H1 (cell line): ENCODE measurements around the gene PCBP2. TPM values are rescaled to one million over a fixed set of nuclear protein-coding genes. Genes with fewer than 3 reads are reported as not detected.

ENCODE experiments used
- CTCF ChIA-PET: fragments of 300-600 bp; sonication (Branson Sonifier 250); formaldehyde crosslinking; loops from one replicate; lab custom pipeline; 2021; ENCODE audit not compliant: partially characterized antibody; lab: Charles Lee
- POLR2A ChIA-PET: fragments of 300-600 bp; sonication (Branson Sonifier 250); formaldehyde crosslinking; loops from one replicate; lab custom pipeline; 2021; ENCODE audit warnings: inconsistent platforms; ENCODE audit not compliant: partially characterized antibody; lab: Charles Lee
- DNase-seq, 2 experiments: peaks; one replicate each; pipeline versions ENCODE4 v3.0.0 to v3.0.0-alpha.2; 2010 to 2022; ENCODE audit warnings: low spot score in 2 of 2, low read depth in 1 of 2, mixed read lengths in 1 of 2
- FAIRE-seq: peaks from 2 replicates; lab custom pipeline; 2011; peaks lifted over from hg19 to GRCh38; lab: Jason Lieb, UNC
- H2AFZ ChIP-seq: 2 replicates; pipeline ENCODE4 v1.8.1; 2012; ENCODE audit warnings: low read length, inconsistent platforms
- H2AK5ac ChIP-seq: 2 replicates; pipeline ENCODE4 v1.6.1; 2013; ENCODE audit warnings: low read depth, low read length
- H2BK120ac ChIP-seq: replicated peaks from 2 replicates; pipeline ENCODE3; 2013; ENCODE audit warnings: low read depth, low read length, inconsistent platforms
- H2BK12ac ChIP-seq: 2 replicates; pipeline ENCODE4 v1.6.1; 2013; ENCODE audit warnings: low read depth, low read length
- H2BK15ac ChIP-seq: 2 replicates; pipeline ENCODE4 v1.6.1; 2013; ENCODE audit warnings: low read length
- H2BK20ac ChIP-seq: 2 replicates; pipeline ENCODE4 v1.6.1; 2013; ENCODE audit warnings: low read length
- H2BK5ac ChIP-seq: 2 replicates; pipeline ENCODE4 v1.6.1; 2013; ENCODE audit warnings: low read depth, low read length
- H3K14ac ChIP-seq: 2 replicates; pipeline ENCODE4 v1.6.1; 2013; ENCODE audit warnings: inconsistent platforms; ENCODE audit not compliant: insufficient read length
- H3K18ac ChIP-seq: 2 replicates; pipeline ENCODE4 v1.6.1; 2013; ENCODE audit warnings: low read length; ENCODE audit errors: extremely low read depth
- H3K23ac ChIP-seq: 2 replicates; pipeline ENCODE4 v1.6.1; 2013; ENCODE audit warnings: inconsistent platforms; ENCODE audit not compliant: insufficient read length
- H3K23me2 ChIP-seq: 2 replicates; pipeline ENCODE4 v1.6.1; 2013; ENCODE audit warnings: low read depth, low read length
- H3K27ac ChIP-seq: 2 replicates; pipeline ENCODE4 v1.6.1; 2011; ENCODE audit warnings: low read depth, low read length, inconsistent platforms
- H3K27me3 ChIP-seq, 4 experiments: replicated peaks in 1 of 4; 1 replicate in 1 of 4; 2 replicates in 3 of 4; pipeline versions ENCODE4 v1.6.1 to v1.8.1; 2011 to 2013; ENCODE audit warnings: low read length in 3 of 4, mild to moderate bottlenecking in 3 of 4, inconsistent platforms in 2 of 4, mixed read lengths in 2 of 4, moderate library complexity in 1 of 4; ENCODE audit not compliant: control insufficient read depth in 3 of 4, insufficient read depth in 3 of 4; ENCODE audit errors: extremely low read depth in 1 of 4
- H3K36me3 ChIP-seq, 4 experiments: 2 replicates each; pipeline versions ENCODE4 v1.6.1 to v1.8.1; 2011 to 2013; ENCODE audit warnings: mild to moderate bottlenecking in 4 of 4, low read length in 3 of 4, moderate library complexity in 2 of 4, control low read depth in 1 of 4, inconsistent platforms in 1 of 4; ENCODE audit not compliant: insufficient read depth in 4 of 4, control insufficient read depth in 2 of 4
- H3K4ac ChIP-seq: replicated peaks from 2 replicates; pipeline ENCODE3; 2013; ENCODE audit warnings: low read length, low read depth, mixed read lengths, inconsistent platforms; ENCODE audit not compliant: insufficient read length
- H3K4me1 ChIP-seq, 4 experiments: replicated peaks in 1 of 4; 1 replicate in 1 of 4; 2 replicates in 3 of 4; pipeline versions ENCODE4 v1.6.1 to v1.8.1; 2011 to 2013; ENCODE audit warnings: low read length in 3 of 4, inconsistent platforms in 2 of 4, mixed read lengths in 1 of 4; ENCODE audit not compliant: insufficient read depth in 4 of 4, control insufficient read depth in 3 of 4
- H3K4me2 ChIP-seq, 2 experiments: 2 replicates each; pipeline versions ENCODE4 v1.6.1 to v1.8.1; 2011 to 2013; ENCODE audit warnings: low read depth in 2 of 2, low read length in 2 of 2, control low read depth in 1 of 2, inconsistent platforms in 1 of 2, mild to moderate bottlenecking in 1 of 2; ENCODE audit not compliant: insufficient read depth in 1 of 2
- H3K4me3 ChIP-seq, 4 experiments: fragments of 200-600, 300-600 bp in 1 of 4; sonication (generic), shearing (Covaris generic), sonication (Bioruptor Twin) in 1 of 4; 2 replicates each; pipeline versions ENCODE4 v1.5.1 to v1.8.1; 2011 to 2016; ENCODE audit warnings: low read length in 4 of 4, low read depth in 3 of 4, control low read depth in 2 of 4, inconsistent platforms in 2 of 4, mild to moderate bottlenecking in 2 of 4, mixed read lengths in 1 of 4, moderate library complexity in 1 of 4; ENCODE audit not compliant: insufficient read depth in 2 of 4; ENCODE audit errors: extremely low read depth in 1 of 4
- H3K56ac ChIP-seq: replicated peaks from 2 replicates; pipeline ENCODE3; 2013; ENCODE audit warnings: low read depth, mild to moderate bottlenecking, mixed read lengths, low read length, inconsistent platforms; ENCODE audit not compliant: insufficient read length
- H3K79me1 ChIP-seq: 2 replicates; pipeline ENCODE4 v1.6.1; 2013; ENCODE audit warnings: low read depth, low read length, control low read depth
- H3K79me2 ChIP-seq, 2 experiments: 2 replicates each; pipeline versions ENCODE4 v1.6.1 to v1.8.1; 2012 to 2013; ENCODE audit warnings: low read length in 2 of 2, mild to moderate bottlenecking in 2 of 2, inconsistent platforms in 1 of 2; ENCODE audit not compliant: insufficient read depth in 2 of 2, control insufficient read depth in 1 of 2
- H3K9ac ChIP-seq, 4 experiments: replicated peaks in 1 of 4; 1 replicate in 1 of 4; 2 replicates in 3 of 4; pipeline versions ENCODE4 v1.6.1 to v1.8.1; 2011 to 2013; ENCODE audit warnings: low read depth in 3 of 4, low read length in 3 of 4, control low read depth in 2 of 4, mild to moderate bottlenecking in 2 of 4, moderate library complexity in 2 of 4, inconsistent platforms in 1 of 4; ENCODE audit errors: extremely low read depth in 1 of 4
- H3K9me3 ChIP-seq, 2 experiments: 2 replicates each; pipeline versions ENCODE4 v1.6.1 to v1.8.1; 2012 to 2013; ENCODE audit warnings: mild to moderate bottlenecking in 2 of 2, moderate library complexity in 2 of 2, control low read depth in 1 of 2, inconsistent platforms in 1 of 2, low read depth in 1 of 2, low read length in 1 of 2, mixed read lengths in 1 of 2; ENCODE audit not compliant: insufficient read depth in 2 of 2
- H4K20me1 ChIP-seq, 2 experiments: replicated peaks in 1 of 2; 2 replicates each; pipeline versions ENCODE3 to v1.8.1; 2011 to 2013; ENCODE audit warnings: inconsistent platforms in 2 of 2, low read length in 2 of 2, mild to moderate bottlenecking in 1 of 2; ENCODE audit not compliant: insufficient read depth in 2 of 2, control insufficient read depth in 1 of 2
- H4K5ac ChIP-seq: 2 replicates; pipeline ENCODE4 v1.6.1; 2013; ENCODE audit warnings: low read length, low read depth, mixed read lengths, inconsistent platforms; ENCODE audit not compliant: insufficient read length
- H4K8ac ChIP-seq: 2 replicates; pipeline ENCODE4 v1.8.0; 2013; ENCODE audit warnings: mild to moderate bottlenecking, moderate library complexity, low read length, inconsistent platforms; ENCODE audit not compliant: insufficient read depth; ENCODE audit errors: extremely low read depth
- H4K91ac ChIP-seq: replicated peaks from 2 replicates; pipeline ENCODE3; 2013; ENCODE audit warnings: low read length, mixed read lengths, inconsistent platforms; ENCODE audit not compliant: insufficient read length
- ATF2 ChIP-seq: IDR thresholded peaks from 2 replicates; pipeline ENCODE4 v1.6.1; 2012; ENCODE audit warnings: low read length, inconsistent platforms
- BCL11A ChIP-seq, 2 experiments: IDR thresholded peaks; one replicate each; pipeline ENCODE4 v1.6.1; 2011; ENCODE audit warnings: low read depth in 2 of 2, low read length in 2 of 2, mild to moderate bottlenecking in 2 of 2
- CBX5 ChIP-seq: fragments of 300-800, 300-1000 bp; sonication (generic); IDR thresholded peaks from 2 replicates; pipeline ENCODE4 v1.7.1; 2016; ENCODE audit warnings: antibody characterized with exemption, low read length, low read depth
- CHD2 ChIP-seq: IDR thresholded peaks from 2 replicates; pipeline ENCODE4 v1.6.1; 2012; ENCODE audit warnings: low read length, improper control_type of control experiment
- EP300 ChIP-seq, 2 experiments: IDR thresholded peaks; 1 replicate in 1 of 2; 2 replicates in 1 of 2; pipeline ENCODE4 v1.6.1; 2011 to 2012; ENCODE audit warnings: low read depth in 2 of 2, low read length in 2 of 2, mild to moderate bottlenecking in 2 of 2, borderline replicate concordance in 1 of 2, inconsistent platforms in 1 of 2, moderate library complexity in 1 of 2
- FOSL1 ChIP-seq: IDR thresholded peaks from 2 replicates; pipeline ENCODE4 v1.6.1; 2011; ENCODE audit warnings: mild to moderate bottlenecking, low read depth, low read length, moderate library complexity; ENCODE audit not compliant: insufficient read depth
- KDM4A ChIP-seq: IDR thresholded peaks from one replicate; pipeline ENCODE4 v1.7.1; 2012; ENCODE audit warnings: low read depth, mild to moderate bottlenecking, moderate library complexity, low read length, inconsistent platforms; ENCODE audit not compliant: severe bottlenecking
- MAFK ChIP-seq: IDR thresholded peaks from 2 replicates; pipeline ENCODE4 v1.6.1; 2012; ENCODE audit warnings: low read depth, mild to moderate bottlenecking, improper control_type of control experiment, low read length
- MAX ChIP-seq: IDR thresholded peaks from 2 replicates; pipeline ENCODE4 v1.6.1; 2012; ENCODE audit warnings: inconsistent platforms
- POLR2AphosphoS5 ChIP-seq: IDR thresholded peaks from 2 replicates; pipeline ENCODE4 v1.6.1; 2011; ENCODE audit warnings: low read depth, low read length
- SIRT6 ChIP-seq: IDR thresholded peaks from one replicate; pipeline ENCODE4 v1.7.1; 2012; ENCODE audit warnings: low read length, inconsistent platforms
- ZNF274 ChIP-seq: IDR thresholded peaks from 2 replicates; pipeline ENCODE4 v1.7.0; 2012; ENCODE audit warnings: low read length, borderline replicate concordance; ENCODE audit errors: extremely low read depth
- WGBS, 2 experiments: shearing (Covaris generic) in 1 of 2; methylation state at CpG; one replicate each; pipeline versions ENCODE4 v1.1.6 to v1.1.7; 2013 to 2015; ENCODE audit warnings: low lambda C conversion rate in 2 of 2, mixed read lengths in 2 of 2, inconsistent platforms in 1 of 2, low coverage in 1 of 2, missing lambda C conversion rate in 1 of 2; ENCODE audit not compliant: insufficient replicate concordance in 2 of 2, insufficient coverage in 1 of 2, insufficient read length in 1 of 2; ENCODE audit errors: extremely low coverage in 1 of 2, missing lambda C conversion rate in 1 of 2; 5-methylcytosine and 5-hydroxymethylcytosine counted together
- polyA plus RNA-seq, 7 experiments: library from polyadenylated mRNA; depleted of rRNA in 3 of 7; stranded (reverse) in 5 of 7; unstranded in 2 of 7; fragments of >200 nt in 5 of 7; fragments of 200-250 nt in 2 of 7; gene quantifications; 1 replicate in 5 of 7; 2 replicates in 1 of 7; 4 replicates in 1 of 7; pipeline versions ENCODE4 v1.2.1 to v1.2.3, GENCODE V29; 2011 to 2013; ENCODE audit warnings: missing spikeins in 2 of 7, mixed read lengths in 2 of 7
- total RNA-seq: library from RNA; stranded (reverse); fragmentation: NEBNext Ultra II Directional; extraction: Animal tissue kit (Norgen Biotek cat#: 25700); gene quantifications from 2 replicates; pipeline ENCODE4 v1.2.1, GENCODE V29; 2021

Gene PCBP2
- total and polyA plus RNA-seq, 2 of the 8 experiments (the other 6 are each of a cell fraction or from before 2014, with no cell fraction given) = 470 to 1,123 TPM

DNA sequence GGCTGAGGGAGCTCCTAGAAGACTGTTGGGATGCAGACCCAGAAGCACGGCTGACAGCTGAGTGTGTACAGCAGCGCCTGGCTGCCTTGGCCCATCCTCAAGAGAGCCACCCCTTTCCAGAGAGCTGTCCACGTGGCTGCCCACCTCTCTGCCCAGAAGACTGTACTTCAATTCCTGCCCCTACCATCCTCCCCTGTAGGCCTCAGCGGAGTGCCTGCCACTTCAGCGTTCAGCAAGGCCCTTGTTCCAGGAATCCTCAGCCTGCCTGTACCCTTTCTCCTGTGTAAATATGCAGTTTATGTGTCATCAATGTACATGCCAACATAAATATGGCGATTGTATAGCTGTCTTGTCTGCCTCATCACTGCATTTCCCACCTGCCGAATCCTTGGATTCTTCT is 20.7 kb upstream of the PCBP2 start:
- no peak overlapping the region for H2BK12ac ChIP-seq
- H3K4ac ChIP-seq = no peak overlapping the region
- H3K4me1 ChIP-seq = no peaks in the 10 kb centered on the region
- no peak overlapping the region for H3K18ac ChIP-seq
- DNase-seq (no peak), FAIRE-seq (no peak)
- no peak overlapping the region for H3K56ac ChIP-seq
- H2AFZ ChIP-seq = no peak overlapping the region
- no peaks in the 10 kb centered on the region for H4K20me1 ChIP-seq
- no peak overlapping the region for H4K91ac ChIP-seq
- no peak overlapping the region for H3K27ac ChIP-seq
- no peak overlapping the region for H3K4me3 ChIP-seq
- H2BK120ac ChIP-seq = no peak overlapping the region
- H3K23me2 ChIP-seq = no peaks in the 10 kb centered on the region
- CTCF ChIA-PET = interaction anchor here (0.9 to 4.9 kb wide), 9 partner anchors 9 to 326 kb away, joined by 3 to 35 read pairs (median 5); no protein-coding TSS in a partner anchor
- POLR2A ChIA-PET = interaction anchor here (1.0 to 4.2 kb wide), 4 partner anchors 10 to 51 kb away, joined by 3 to 21 read pairs (median 4); partner anchors contain the start of genes PRR13 and SP1
- H2AK5ac ChIP-seq = no peak overlapping the region
- no peak overlapping the region for H3K23ac ChIP-seq
- H3K4me2 ChIP-seq = no peak overlapping the region
- no peaks in the 10 kb centered on the region for H3K79me2 ChIP-seq
- H2BK5ac ChIP-seq = no peak overlapping the region
- H2BK20ac ChIP-seq = no peak overlapping the region
- H3K9ac ChIP-seq = no peak overlapping the region
- H3K27me3 ChIP-seq = no peaks in the 10 kb centered on the region
- H3K14ac ChIP-seq = no peak overlapping the region
- whole genome bisulfite sequencing, 2 experiments = 87% methylated on average over 7 of the region's 7 CpGs; no CpG with 5 or more reads in 1 of the 2 experiments
- no peak overlapping the region for H4K5ac ChIP-seq
- no peak overlapping the region for H2BK15ac ChIP-seq
- H4K8ac ChIP-seq = no peak overlapping the region
- H3K36me3 ChIP-seq = no peaks in the 10 kb centered on the region
- no peaks in the 10 kb centered on the region for H3K79me1 ChIP-seq
- no peaks in the 10 kb centered on the region for H3K9me3 ChIP-seq
- no peak for TF ChIP-seq KDM4A
- no peak for TF ChIP-seq ATF2
- no peak for TF ChIP-seq BCL11A (IDR thresholded peaks at IDR 0.05; ENCODE audit: low read depth in 2 of 2, low read length in 2 of 2)
- TF ChIP-seq POLR2AphosphoS5 = no peak
- TF ChIP-seq ZNF274 = no peak
- TF ChIP-seq EP300 (IDR thresholded peaks at IDR 0.05; ENCODE audit: borderline replicate concordance in 1 of 2, low read depth in 2 of 2, low read length in 2 of 2) = no peak
- TF ChIP-seq MAX = no peak
- TF ChIP-seq MAFK = no peak
- TF ChIP-seq FOSL1 = no peak
- no peak for TF ChIP-seq CHD2
- TF ChIP-seq SIRT6 = no peak
- TF ChIP-seq CBX5 = no peak
